Heart left ventricle (tissue), 13 donors: ENCODE results near the gene MAN1C1.

ENCODE experiments used
- CTCF ChIP-seq, 12 donors: fragments of 200-600 bp; sonication (generic) in 4 of 12; IDR thresholded peaks; one replicate each; pipeline versions ENCODE4 v1.5.0 to v1.8.0; 2018 to 2022; ENCODE audit warnings: antibody characterized with exemption in 12 of 12, mild to moderate bottlenecking in 5 of 12
- POLR2A ChIP-seq, 2 donors: fragments of 450-650 bp; IDR thresholded peaks; one replicate each; pipeline ENCODE4 v1.6.1; 2017; ENCODE audit warnings: antibody characterized with exemption in 2 of 2, mild to moderate bottlenecking in 2 of 2, moderate library complexity in 2 of 2
- donor health status: ischemic (EF 13 %, LVEDD 7.1; RV severe dilation, severe dysfunction).
- donor health status: DM: no; HTN: yes; CAD: no.
- donor health status: DM: no; HTN: no; CAD: no.
- donor health status: ischemic (EF 25% LVEDD 6.9; RV normal size, moderate dysfunction).
- donor health status: ischemic (EF 25% LVEDD 5.7; RV mildly dilated, moderate dysfunction).
- donor health status: ischemic (EF 35%, LVEDD 5.7; RV mildly dilated, moderate dysfunction).
- donor health status: nonischemic (EF 11% LVEDD 7.7; RV severe dilation, severe dysfunction).
- donor health status: DM: yes; HTN: yes; CAD: no.
- donor health status: PGD.
- donor health status: ischemic (EF 29% LVEDD 5.4; RV normal size, mild dysfunction).
- donor health status: nonischemic (EF 23%, LVEDD 6.1; RV moderate dilation, normal function).

- TF ChIP-seq CTCF (IDR thresholded peaks at IDR 0.05), result no peak
- no peak for TF ChIP-seq POLR2A (IDR thresholded peaks at IDR 0.05)
These were observed 83.5 kb downstream of the MAN1C1 start for GRCh38 chr1:25700144-25700523.
